ENCODE results near the gene GRHPR.

DNA sequence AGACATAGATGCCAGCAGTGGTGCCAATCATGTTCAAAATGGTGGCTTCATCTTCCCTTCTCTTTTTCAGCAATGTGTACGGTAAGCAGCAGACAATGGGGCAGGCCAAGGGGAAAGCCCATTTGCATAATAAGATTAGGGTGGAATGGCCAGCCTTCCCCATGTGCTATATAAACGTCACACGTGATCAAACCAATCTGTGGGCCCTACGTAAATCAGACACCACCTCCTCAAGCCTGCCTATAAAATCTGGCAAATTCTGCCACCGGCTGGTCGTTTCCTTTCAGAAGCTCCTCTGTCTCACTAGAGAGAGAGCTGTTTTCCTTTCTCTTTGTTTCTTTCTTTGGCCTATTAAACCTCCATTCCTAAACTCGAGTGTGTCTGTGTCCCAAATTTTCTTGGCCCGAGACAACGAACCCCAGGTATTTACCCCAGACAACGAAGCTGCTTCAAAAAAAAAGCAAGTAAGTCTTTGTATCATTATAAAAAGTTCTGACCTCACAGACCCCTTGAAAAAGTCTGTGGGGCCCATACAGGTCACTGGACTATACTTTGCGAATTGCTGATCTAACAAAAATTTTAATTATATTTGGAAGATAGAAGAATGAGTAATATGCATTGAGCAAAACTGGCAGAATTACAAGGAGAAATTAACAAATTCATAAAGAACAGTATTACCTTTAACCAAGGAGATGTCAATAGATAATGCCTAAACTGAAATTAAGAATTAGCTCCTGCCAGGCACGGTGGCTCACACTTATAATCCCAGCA, 27.6 kb downstream of the GRHPR start:
- TF ChIP-seq ZNF660 (tag by site-specific recombination; IDR thresholded peaks at IDR 0.05) (no peak), KLF9 (tag by site-specific recombination; IDR thresholded peaks at IDR 0.05; ENCODE audit: low read depth) (no peak), ZNF274 (IDR thresholded peaks at IDR 0.05; ENCODE audit: low read length) (no peak), ZNF274 (tag by site-specific recombination; IDR thresholded peaks at IDR 0.05; ENCODE audit: borderline replicate concordance) (no peak), ELK4 (IDR thresholded peaks at IDR 0.05; ENCODE audit: borderline replicate concordance, low read depth, low read length) (no peak), ZNF155 (tag by site-specific recombination; IDR thresholded peaks at IDR 0.05) (no peak), HOXA7 (CRISPR knock-in tag; IDR thresholded peaks at IDR 0.05; ENCODE audit: borderline replicate concordance) (no peak), ZNF76 (tag by site-specific recombination; IDR thresholded peaks at IDR 0.05; ENCODE audit: borderline replicate concordance, low read depth) (no peak), ZNF239 (tag by site-specific recombination; IDR thresholded peaks at IDR 0.05) (no peak)
- TF ChIP-seq, protein P1, sequence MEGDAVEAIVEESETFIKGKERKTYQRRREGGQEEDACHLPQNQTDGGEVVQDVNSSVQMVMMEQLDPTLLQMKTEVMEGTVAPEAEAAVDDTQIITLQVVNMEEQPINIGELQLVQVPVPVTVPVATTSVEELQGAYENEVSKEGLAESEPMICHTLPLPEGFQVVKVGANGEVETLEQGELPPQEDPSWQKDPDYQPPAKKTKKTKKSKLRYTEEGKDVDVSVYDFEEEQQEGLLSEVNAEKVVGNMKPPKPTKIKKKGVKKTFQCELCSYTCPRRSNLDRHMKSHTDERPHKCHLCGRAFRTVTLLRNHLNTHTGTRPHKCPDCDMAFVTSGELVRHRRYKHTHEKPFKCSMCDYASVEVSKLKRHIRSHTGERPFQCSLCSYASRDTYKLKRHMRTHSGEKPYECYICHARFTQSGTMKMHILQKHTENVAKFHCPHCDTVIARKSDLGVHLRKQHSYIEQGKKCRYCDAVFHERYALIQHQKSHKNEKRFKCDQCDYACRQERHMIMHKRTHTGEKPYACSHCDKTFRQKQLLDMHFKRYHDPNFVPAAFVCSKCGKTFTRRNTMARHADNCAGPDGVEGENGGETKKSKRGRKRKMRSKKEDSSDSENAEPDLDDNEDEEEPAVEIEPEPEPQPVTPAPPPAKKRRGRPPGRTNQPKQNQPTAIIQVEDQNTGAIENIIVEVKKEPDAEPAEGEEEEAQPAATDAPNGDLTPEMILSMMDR (tag by site-specific recombination; IDR thresholded peaks at IDR 0.05): no peak
